ENCODE data around the gene CD99.
"Not testable (repeated sequence)": the region's sequence is repeated elsewhere in the genome, so short reads cannot be mapped to it uniquely, and the experiment has no call there.

CD99 gene

DNA sequence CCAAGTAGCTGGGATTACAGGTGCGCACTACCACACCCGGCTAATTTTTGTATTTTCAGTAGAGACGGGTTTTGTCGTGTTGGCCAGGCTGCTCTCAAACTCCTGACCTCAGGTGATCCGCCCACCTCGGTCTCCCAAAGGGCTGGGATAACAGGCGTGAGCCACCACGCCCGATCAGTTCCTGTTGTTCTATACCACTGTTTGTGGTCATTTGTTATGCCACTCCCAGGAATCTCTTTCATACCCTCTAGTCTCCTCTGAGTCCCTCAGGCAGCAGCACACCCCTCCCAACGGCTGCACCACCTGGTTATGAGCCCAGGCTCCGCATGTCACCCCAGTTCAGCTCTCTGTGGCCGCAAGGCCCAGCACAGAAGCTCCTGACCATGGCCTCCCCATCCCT, 17.5 kb upstream of the CD99 start:
- in situ Hi-C loops (cut with MboI; ENCODE audit: low sequenced_read_pairs) = no loop called here

DNA sequence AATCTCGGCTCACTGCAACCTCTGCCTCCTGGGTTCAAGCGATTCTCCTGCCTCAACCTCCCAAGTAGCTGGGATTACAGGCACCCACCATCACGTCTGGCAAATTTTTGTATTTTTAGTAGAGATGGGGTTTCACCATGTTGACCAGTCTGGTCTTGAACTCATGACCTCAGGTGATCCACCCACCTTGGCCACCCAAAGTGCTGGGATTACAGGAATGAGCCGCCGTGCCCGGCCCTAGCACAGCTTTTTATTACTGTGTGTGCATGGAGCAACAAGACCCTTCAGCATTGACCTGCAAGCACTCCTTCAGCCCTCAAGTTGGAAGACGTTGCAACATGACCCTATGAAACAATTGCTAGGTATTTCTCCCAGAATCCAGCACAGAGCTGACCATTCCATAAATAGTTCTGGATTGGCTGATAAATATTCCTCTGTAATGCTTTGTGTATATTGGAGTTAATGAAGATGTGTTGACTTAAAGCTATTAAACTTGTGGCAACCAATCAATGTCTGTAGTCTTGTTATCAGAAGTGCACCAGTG, 15.4 kb upstream of the CD99 start:
- in situ Hi-C loops (cut with MboI; ENCODE audit: low sequenced_read_pairs) = not testable (repeated sequence)

DNA sequence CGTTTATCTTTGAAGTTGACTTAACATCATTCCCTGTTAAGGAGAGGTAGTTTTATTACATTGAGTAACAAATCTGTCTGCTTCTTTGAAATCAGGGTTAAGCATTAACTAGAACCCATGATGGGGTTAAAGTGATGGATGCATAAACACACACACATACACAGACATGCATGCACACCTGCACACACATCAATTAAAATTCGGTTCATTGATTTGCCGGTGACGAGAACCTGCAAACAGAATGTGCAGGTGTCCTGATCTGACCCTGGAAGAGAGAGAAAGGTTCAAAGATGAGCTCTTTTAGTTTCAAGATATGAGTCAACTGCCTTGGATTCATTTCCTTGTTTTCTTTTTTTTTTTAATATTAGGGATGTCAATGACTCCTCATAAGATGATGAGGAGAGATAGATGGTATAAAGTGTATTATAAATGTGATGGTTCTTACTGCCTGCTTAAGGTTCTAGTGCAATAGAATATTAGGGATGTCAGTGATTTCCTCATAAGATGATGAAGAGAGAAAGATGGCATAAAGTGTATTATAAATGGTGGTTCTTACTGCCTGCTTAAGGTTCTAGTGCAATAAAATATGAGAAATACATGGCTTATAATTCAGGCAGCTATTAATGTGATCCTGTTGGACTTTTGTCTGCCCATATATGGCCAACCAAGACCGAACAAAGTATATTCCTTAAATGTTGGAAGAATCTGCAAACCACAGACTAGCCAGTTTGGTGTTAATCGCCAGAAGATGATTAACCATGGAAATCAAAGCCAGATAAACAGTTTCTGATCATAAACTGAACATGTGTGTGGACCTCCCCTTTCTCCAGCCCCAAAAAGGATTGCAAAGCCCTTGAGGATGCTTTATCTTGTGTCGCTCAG, 14.1 kb upstream of the CD99 start:
- in situ Hi-C loops (cut with MboI; ENCODE audit: low sequenced_read_pairs) = no loop called here

DNA sequence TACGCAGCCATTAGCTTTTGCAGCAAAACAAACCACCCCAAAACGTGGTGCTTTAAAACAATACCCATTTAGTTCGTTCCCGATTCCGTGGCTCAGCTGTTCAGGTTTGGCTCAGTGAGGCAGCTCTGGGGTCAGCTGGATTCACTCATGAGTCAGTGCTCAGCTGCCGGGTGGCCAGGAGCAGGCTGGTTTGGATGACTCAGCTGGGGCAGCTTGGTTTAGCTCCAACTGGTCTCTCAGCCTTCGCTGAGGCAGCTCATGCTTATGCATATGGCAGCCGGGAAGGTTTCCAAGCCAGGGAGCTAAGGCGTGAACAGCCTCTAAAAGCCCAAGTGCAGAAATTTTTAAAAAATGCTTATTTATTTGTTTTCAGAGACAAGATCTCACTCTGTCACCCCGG, 13.3 kb upstream of the CD99 start:
- in situ Hi-C loops (cut with MboI; ENCODE audit: low sequenced_read_pairs) = no loop called here

DNA sequence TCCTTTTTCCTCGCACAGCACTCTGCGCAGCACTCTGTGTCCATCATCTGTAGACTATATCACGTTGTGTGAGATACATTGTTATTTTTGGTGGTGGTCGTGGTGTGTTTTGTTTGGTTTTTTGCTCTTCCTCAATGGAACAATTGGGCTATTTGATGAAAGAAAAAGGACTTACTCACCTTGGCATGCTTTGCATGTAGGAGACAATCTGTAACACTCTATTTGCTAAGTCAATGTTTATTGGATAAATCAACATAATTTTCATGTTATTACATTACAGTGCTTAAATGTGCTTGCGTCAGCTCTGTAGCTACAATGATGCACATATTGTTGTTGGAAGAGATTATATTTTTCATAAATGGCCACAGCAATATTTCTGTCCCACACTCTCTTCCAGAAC, 12.5 kb upstream of the CD99 start:
- in situ Hi-C loops (cut with MboI; ENCODE audit: low sequenced_read_pairs) = no loop called here

DNA sequence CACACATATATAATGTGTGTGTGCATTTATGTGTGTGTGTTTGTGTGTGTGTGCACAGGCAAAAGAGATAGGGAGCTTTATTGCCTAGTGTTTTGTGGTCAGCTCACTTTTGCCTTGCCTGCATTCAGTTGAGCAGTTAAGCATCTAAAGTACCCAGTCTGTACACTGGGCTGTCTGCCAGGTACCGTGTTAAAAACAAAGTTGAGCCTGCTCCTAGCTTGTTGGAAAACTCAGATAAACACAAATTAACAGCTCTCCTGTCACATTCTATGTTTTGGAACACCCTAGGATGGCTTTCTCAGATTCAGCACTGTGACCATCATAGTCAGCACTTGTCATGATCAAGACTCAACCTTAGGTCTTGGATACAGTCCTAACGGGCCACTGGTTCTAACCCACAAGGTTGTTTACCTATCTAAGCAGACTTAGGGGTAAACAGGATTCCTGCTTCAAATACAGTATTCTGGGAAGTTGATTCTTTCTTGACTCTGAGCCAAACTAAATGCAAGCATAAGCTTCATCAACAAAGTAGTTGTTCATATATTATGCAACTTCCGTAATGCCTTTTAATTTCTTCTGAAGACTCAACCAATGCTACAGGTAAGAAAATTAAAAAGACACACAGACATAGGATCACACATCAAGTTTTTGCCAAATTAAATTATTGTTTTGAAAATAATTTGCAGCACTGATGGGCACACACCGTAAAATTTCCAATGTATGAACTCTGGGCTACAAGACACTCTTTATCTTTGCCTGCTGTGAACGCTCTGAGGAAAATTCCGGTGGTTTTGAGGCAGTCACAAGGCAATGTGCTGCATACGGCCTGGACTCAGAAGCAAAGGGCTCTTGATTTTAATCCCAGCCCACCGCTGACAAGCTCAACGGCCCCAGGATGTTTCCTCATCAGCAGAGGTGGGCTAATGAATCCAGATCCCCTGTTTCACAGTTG, 11.3 kb upstream of the CD99 start:
- in situ Hi-C loops (cut with MboI; ENCODE audit: low sequenced_read_pairs) = no loop called here

DNA sequence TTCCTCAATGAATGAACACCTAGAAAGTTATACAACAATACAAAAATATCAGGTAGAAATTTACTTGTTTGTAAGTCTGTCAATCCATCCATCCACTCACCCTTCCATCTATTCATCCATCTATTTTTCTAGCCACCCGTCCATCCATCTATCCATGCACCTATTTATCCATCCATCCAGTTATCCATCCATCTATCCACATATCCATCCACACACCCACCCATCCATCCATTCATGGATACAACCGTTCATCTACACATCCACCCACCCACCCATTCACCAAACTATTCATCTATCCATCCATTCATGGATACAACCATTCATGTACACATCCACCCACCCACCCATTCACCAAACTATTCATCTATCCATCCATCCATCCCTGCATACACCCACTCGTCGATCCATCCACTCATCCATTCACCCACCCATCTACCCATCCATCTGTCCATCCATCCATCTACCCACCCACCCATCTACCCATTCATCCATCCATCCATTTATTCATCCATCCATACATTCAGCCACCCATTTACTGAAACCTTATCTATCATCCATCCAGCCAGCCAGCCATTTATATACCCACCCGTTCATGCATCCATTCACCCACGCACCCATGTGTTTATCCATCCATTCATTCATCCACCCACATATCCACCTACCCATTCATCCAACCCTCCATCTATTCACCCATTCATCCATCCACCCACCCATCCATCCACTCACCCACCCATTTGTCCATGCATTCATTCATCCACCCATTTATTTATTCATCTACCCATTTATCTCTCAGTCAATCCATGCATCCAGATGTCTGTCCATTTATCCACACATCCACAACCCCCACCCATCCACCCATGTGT, 10.4 kb upstream of the CD99 start:
- in situ Hi-C loops (cut with MboI; ENCODE audit: low sequenced_read_pairs) = no loop called here

DNA sequence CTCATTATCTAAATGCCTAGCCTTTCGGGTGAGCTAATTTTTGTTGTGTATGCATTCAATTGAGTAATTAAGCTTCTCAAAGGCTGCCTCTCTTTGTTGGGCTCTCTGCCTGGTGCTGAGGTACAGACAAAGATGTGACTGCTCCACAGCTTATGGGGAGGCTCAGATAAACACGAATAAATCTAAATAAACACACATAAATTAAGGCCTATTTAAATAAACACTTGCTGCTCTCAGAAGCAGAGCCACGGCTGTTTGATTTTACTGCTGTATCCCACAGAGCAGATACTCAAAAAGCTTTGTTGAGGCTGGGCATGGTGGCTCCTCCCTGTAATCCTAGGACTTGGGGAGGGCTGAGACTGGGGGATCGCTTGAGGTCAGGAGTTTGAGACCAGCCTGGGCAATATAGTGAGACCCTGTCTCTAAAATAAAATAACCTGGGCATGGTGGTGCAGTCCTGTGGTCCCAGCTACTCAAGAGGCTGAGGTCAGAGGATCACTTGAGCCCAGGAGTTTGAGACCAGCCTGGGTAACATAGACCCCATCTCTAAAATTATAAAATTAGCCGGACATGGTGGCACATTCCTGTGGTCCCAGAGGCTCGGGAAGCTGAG, 8.4 kb upstream of the CD99 start:
- in situ Hi-C loops (cut with MboI; ENCODE audit: low sequenced_read_pairs) = no loop called here

DNA sequence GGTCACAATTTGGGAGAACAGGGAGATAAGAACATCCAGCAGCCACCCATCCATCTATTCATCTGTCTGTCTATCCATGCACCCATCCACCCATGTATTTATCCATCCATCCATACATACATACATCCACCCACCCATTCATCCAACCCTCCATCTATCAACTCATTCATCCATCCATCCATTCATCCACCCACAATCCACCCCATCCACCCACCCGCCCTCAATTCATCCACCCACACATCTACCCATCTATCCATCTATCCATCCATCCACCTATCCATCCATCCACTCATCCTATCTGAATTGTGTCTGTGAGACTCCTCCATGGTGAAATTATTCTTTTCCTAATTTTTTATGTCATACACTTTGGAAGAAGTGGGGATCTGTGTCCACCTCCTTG, 6.8 kb upstream of the CD99 start:
- in situ Hi-C loops (cut with MboI; ENCODE audit: low sequenced_read_pairs) = no loop called here

DNA sequence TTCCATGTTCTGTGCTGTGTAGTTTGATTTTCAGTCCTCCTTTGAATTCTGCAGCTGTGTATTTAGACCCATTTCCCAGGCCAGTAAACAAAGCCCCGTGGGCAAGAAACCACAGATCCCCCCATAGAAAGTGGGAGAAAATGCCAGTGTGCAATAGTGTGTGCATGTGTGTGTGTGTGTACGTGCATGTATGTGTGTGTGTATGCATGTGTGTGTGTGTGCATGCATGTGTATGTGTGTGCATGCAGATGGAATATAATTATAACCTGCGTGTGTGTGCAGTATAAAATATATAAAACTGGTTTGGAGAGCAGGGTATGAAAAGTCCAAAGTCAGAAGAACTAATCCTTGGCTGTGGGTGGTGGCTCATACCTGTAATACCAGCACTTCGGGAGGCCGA, 5.2 kb upstream of the CD99 start:
- in situ Hi-C loops (cut with MboI; ENCODE audit: low sequenced_read_pairs) = no loop called here

DNA sequence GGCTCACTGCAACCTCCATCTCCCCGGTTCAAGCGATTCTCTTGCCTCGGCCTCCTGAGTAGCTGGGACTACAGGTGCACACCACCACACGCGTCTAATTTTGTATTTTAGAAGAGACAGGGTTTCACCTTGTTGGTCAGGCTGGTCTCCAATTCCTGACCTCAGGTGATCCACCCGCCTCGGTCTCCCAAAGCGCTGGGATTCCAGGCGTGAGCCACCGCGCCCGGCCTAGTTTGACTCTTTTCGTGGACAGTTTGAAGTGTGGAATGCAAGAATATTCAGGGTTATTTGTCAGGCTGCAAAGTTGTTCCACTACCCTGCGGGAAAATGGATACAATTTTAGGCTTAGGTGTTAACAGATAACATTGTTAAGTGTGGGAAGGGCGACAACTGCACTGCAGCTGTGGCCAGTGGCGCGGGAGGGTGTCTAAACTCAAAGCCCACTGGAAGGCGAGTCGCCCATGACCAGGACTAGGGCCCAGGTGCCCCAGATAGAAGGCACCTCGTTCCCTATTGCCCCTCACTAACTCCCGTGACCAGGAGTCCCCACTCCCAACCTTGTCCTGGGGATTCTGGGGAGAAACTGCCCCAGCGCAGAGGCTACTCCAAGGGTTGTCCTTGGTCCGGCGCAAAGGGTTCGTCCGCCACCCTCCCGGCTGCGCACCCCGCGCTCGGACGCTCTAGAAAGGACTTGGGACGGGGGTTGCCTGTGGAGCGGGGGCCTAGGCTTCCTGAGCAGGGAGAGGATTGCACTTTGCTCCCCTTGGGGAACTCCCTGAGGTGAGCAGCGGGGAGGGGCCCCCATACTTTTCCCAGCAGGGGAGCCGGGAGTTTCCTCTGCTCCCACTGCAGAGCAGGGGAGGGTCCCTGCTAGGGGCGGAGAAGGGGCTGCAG, 1.1 kb upstream of the CD99 start:
- in situ Hi-C loops (cut with MboI; ENCODE audit: low sequenced_read_pairs) = no loop called here

DNA sequence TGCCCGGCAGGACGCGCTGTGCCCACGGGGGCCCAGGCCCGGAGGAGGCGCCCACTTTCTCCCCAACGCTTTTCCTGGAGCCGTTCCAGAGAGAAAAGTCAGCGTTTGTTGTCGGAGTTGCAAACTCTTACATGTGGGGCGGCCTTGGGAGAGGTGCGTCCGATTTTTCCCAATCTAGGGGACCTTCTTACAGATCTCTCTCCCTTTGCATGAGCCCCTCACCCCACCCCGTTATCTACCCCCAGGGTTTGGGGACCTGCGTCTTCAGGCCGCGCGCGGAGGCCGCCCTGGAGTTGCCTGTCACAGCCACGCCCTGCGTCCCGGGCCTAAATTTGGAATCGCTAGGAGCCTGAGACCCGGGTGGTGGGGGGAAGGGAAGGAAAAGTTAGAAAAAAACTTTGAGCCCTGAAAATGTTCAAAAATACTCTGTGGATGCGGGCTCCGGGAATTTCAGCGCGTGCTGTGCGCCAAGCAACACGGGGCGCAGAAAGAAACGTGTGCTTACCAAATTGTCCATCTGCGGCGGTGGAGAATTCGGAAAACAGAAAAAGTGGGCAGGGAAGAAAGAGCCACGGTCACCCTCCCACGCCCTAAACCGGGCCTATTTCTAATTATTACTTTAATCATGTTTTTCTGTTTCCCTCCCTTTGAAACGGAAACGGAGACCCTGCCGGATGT, 587 bp downstream of the CD99 start:
- in situ Hi-C loops (cut with MboI; ENCODE audit: low sequenced_read_pairs) = no loop called here

DNA sequence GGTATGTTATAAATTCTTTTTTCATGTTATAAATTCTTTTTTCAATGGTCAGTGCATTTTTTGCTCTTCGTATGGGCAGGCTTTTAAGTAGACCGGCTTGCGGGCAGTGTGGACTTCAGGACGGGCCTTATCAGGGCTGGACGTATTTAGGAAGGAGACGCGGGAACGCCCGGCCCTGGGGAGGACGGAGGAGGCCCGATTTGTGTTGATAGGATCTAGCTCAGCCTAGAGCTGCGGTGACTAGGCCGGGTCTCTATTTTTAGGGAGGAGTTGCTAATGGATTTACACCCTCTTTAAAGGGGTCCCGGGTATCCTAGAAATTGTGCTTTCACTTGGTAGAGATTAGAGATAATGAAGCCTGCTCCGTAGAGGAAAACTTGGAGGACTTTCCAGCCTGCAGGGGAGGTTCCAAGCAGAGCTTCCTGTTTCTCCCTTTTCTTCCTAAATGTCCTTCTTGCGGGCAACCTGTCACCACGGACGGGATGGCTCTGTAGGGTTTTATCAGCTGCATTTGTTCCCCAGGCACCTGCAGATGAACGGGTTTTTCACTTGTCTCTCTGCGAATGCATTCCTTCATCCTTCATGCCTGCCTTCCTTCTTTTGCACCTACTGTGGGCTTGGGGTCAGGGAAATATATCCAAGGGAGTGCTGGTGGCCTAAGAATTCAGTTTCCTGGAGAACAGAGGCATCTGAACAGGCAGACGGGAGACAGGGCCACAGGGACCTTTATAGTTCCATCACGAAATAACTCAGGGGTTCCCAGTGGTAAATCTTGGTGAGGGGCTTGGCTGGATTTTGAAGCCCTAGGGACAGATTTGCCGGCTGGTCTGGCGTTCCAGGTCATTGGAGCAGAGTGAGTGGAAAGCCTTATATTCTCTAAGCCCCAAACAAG, 1.4 kb downstream of the CD99 start:
- in situ Hi-C loops (cut with MboI; ENCODE audit: low sequenced_read_pairs) = no loop called here

DNA sequence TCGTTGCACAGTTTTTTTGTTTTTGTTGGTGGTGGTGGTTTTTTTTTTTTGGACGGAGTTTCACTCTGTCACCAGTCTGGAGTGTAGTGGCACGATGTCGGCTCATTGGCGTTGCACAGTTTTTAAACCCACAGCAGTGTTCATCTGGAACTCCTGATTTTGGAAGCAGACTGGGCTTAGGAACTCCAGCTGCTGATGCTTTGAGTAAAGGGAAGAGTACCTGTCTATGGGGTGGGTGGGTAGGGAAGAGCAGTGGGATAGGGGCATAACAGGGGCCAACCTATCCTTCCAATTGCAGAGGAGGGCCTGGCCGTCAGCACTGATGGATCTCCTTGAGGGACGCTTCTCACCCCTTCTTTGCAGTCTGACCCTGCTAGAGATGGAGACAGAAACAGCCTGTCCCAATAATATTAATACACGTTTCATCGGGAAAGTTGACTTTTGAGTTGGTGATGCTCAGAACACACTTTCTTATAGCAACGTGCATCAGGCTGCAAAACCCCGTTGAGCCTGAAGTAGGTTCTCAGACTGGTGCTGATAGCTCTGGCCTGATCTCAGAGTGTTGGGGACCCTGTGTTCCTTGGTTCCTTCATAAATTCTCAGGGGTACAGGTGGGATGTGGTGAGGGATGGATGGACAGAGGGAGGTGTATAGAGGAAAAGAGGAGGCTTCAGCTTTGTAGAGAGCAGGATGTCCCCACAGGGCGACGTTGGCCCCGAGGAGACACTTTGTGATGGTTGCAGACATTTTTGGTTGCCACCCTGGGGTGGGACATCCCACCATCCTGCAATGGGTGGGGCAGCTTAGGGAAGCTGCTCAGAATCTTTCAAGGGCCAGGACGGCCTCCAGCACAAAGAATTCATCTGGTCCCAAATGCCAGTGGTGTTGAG, 2.3 kb downstream of the CD99 start:
- in situ Hi-C loops (cut with MboI; ENCODE audit: low sequenced_read_pairs) = no loop called here

DNA sequence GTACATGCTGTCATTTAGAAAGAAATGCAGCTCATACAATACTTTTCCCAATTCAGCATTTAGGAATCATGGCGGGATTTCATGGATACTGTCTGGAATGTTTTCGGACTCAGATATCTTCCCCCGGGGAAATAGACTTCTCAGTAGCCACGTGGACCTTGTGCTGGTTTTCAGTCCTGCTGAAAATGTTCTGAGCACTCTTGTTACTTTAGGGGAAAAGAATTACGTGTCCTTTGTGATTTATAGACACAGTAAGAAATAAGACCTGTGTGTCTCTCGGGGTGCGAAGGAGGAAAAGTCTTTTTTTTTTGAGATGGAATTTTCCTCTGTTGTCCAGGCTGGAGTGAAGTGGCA, 3.8 kb downstream of the CD99 start:
- in situ Hi-C loops (cut with MboI; ENCODE audit: low sequenced_read_pairs) = no loop called here

DNA sequence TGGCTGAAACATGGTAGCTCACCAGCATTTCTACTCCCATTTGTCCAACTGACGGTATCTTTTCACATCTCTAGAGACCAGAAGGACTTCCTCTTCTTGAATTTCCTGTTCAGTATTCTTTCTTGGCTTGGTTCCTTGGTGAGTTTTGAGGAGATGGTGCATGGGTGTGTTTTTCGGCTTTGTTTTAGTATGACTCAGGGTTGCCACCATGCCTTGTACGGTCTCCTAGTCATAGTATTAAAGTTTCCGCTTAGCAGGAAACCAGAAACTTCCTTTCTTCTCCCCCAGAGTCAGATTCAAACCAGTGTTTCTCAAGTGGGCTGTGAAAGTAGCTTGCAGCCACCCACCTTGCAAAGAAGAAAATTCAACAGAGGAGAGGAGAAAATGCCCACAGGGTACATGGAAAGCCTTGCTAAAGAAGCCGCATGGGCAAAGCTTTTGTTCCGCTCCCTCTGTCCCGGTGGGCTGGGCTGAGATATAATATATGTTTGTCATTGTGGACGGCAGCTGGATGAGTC, 5.7 kb downstream of the CD99 start:
- in situ Hi-C loops (cut with MboI; ENCODE audit: low sequenced_read_pairs) = no loop called here

DNA sequence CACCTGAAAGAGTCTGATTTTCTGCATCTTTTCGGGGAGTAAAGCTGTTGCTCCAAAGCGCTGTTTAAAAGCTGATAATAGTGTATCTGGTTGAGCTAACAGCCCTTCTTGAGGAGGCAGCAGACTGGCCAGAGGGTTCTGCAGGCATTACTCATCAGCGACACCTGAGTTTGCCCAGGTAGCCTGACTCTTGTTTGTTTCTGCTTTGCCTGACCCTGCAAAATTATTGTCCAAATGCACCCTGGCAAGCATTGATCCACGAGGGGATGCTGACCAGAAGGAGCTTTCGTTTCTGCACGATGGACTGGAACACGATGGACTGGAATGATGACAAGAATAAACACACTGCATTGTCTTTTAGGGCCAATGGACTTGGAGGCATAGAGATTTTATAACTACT, 6.2 kb downstream of the CD99 start:
- in situ Hi-C loops (cut with MboI; ENCODE audit: low sequenced_read_pairs) = no loop called here
